GM12878 (cell line): ENCODE measurements around the gene RBM19. TPM values are rescaled to one million over a fixed set of nuclear protein-coding genes. Genes with fewer than 3 reads are reported as not detected.

Experiments
- ATAC-seq: fragments of 200-7000 bp; cut with Tn5 transposase; 3 replicates; pipeline ENCODE4 v1.9.1; 2020; ENCODE audit warnings: mild to moderate bottlenecking, moderate library complexity
- BruUV-seq: library from RNA; stranded (reverse); fragments of 400-500 nt; replicated peaks from 2 replicates; lab custom pipeline; 2021; lab: Mats Ljungman, UMichigan
- CTCF ChIA-PET: fragments of 300-600 bp; sonication (Branson Sonifier 250); formaldehyde crosslinking; extraction: SDS; loops from one replicate; lab custom pipeline; 2021; ENCODE audit warnings: inconsistent platforms; lab: Yijun Ruan, JAX
- POLR2A ChIA-PET: fragments of 350-600 bp; formaldehyde crosslinking; extraction: SDS; loops from one replicate; lab custom pipeline; 2021; ENCODE audit warnings: inconsistent platforms; lab: Charles Lee
- RAD21 ChIA-PET: fragments of 300-600 bp; sonication (Branson Sonifier 250); formaldehyde crosslinking; loops from one replicate; lab custom pipeline; 2023; ENCODE audit warnings: antibody characterized with exemption; ENCODE audit not compliant: unreplicated experiment; lab: Charles Lee
- SMC1A ChIA-PET: fragments of 300-600 bp; sonication (Branson Sonifier 250); formaldehyde crosslinking; loops from one replicate; lab custom pipeline; 2023; ENCODE audit not compliant: unreplicated experiment, uncharacterized antibody; lab: Charles Lee
- DNase-seq: peaks from one replicate; pipeline ENCODE4 v3.0.0-alpha.2; 2011; ENCODE audit warnings: low read depth, low spot score
- FAIRE-seq: peaks from 3 replicates; lab custom pipeline; 2011; peaks lifted over from hg19 to GRCh38; lab: Jason Lieb, UNC
- H2AFZ ChIP-seq: 2 replicates; pipeline ENCODE4 v1.6.0; 2011; ENCODE audit warnings: low read depth, low read length, control low read depth; ENCODE audit not compliant: control insufficient read depth
- H3K27ac ChIP-seq: 2 replicates; pipeline ENCODE4 v1.5.1; 2011; ENCODE audit warnings: control low read depth; ENCODE audit not compliant: control insufficient read depth, insufficient read depth
- H3K27me3 ChIP-seq, 2 experiments: replicated peaks in 1 of 2; 2 replicates each; pipeline versions ENCODE4 v1.6.0 to v1.6.1; 2011; ENCODE audit warnings: low read length in 1 of 2; ENCODE audit not compliant: control insufficient read depth in 2 of 2, insufficient read depth in 2 of 2
- H3K36me3 ChIP-seq, 2 experiments: 2 replicates each; pipeline ENCODE4 v1.5.1; 2011; ENCODE audit warnings: low read length in 1 of 2; ENCODE audit not compliant: control insufficient read depth in 2 of 2, insufficient read depth in 2 of 2
- H3K4me1 ChIP-seq: 2 replicates; pipeline ENCODE4 v1.6.1; 2011; ENCODE audit warnings: mild to moderate bottlenecking, low read length, moderate library complexity, mixed read lengths; ENCODE audit not compliant: control insufficient read depth, insufficient read depth
- H3K4me2 ChIP-seq: 2 replicates; pipeline ENCODE4 v1.6.0; 2011; ENCODE audit warnings: control low read depth; ENCODE audit not compliant: control insufficient read depth, insufficient read depth
- H3K4me3 ChIP-seq: fragments of 200-600 bp; sonication (generic); 2 replicates; pipeline ENCODE4 v1.5.1; 2016
- H3K79me2 ChIP-seq: 2 replicates; pipeline ENCODE4 v1.6.0; 2011; ENCODE audit warnings: low read length; ENCODE audit not compliant: control insufficient read depth, insufficient read depth
- H3K9ac ChIP-seq: 2 replicates; pipeline ENCODE4 v1.8.0; 2011; ENCODE audit warnings: low read length, control low read depth, mixed read lengths; ENCODE audit not compliant: control insufficient read depth, insufficient read depth
- H3K9me3 ChIP-seq: replicated peaks from 3 replicates; pipeline ENCODE4 v1.5.1; 2011; ENCODE audit warnings: mild to moderate bottlenecking, low read length; ENCODE audit not compliant: control insufficient read depth, insufficient read depth
- H4K20me1 ChIP-seq: 2 replicates; pipeline ENCODE4 v1.6.0; 2011; ENCODE audit not compliant: control insufficient read depth, insufficient read depth
- BACH1 ChIP-seq: fragments of 450-650 bp; IDR thresholded peaks from 2 replicates; pipeline ENCODE4 v1.6.1; 2017; ENCODE audit warnings: mild to moderate bottlenecking, borderline replicate concordance
- BRCA1 ChIP-seq: IDR thresholded peaks from 2 replicates; pipeline ENCODE4 v1.6.1; 2011; ENCODE audit warnings: low read depth, low read length, improper control_type of control experiment
- CBX5 ChIP-seq: sonication (generic); IDR thresholded peaks from 2 replicates; pipeline ENCODE4 v1.6.1; 2016; ENCODE audit warnings: low read depth, moderate library complexity, mild to moderate bottlenecking, inconsistent platforms
- HCFC1 ChIP-seq: fragments of 150-350 bp; IDR thresholded peaks from 2 replicates; pipeline ENCODE4 v1.6.1; 2014; ENCODE audit warnings: low read length
- HDGF ChIP-seq: fragments of 450-650 bp; IDR thresholded peaks from 2 replicates; pipeline ENCODE4 v1.6.1; 2016; ENCODE audit warnings: antibody characterized with exemption
- KDM1A ChIP-seq: fragments of 200-600 bp; sonication (generic); IDR thresholded peaks from 2 replicates; pipeline ENCODE4 v1.6.1; 2016; ENCODE audit warnings: borderline replicate concordance
- NFYA ChIP-seq: IDR thresholded peaks from 2 replicates; pipeline ENCODE4 v1.6.1; 2011; ENCODE audit warnings: low read depth, mild to moderate bottlenecking, low read length, improper control_type of control experiment, borderline replicate concordance
- POLR2AphosphoS5 ChIP-seq: IDR thresholded peaks from 2 replicates; pipeline ENCODE4 v1.6.1; 2011; ENCODE audit warnings: mild to moderate bottlenecking, low read length, inconsistent platforms
- SREBF1 ChIP-seq: IDR thresholded peaks from 2 replicates; pipeline ENCODE4 v1.6.1; 2012; ENCODE audit warnings: mild to moderate bottlenecking, low read length
- STAT3 ChIP-seq: IDR thresholded peaks from 2 replicates; pipeline ENCODE4 v1.6.1; 2011; ENCODE audit warnings: low read depth, low read length, improper control_type of control experiment
- TCF3 ChIP-seq: IDR thresholded peaks from 2 replicates; pipeline ENCODE4 v1.6.1; 2012; ENCODE audit warnings: low read depth, mild to moderate bottlenecking, low read length, borderline replicate concordance; ENCODE audit not compliant: insufficient read depth
- USF1 ChIP-seq: IDR thresholded peaks from 2 replicates; pipeline ENCODE4 v1.6.1; 2011; ENCODE audit warnings: borderline replicate concordance, low read depth, mild to moderate bottlenecking, moderate library complexity, mixed read lengths, low read length; ENCODE audit not compliant: insufficient read depth; ENCODE audit errors: extremely low read length
- YBX1 ChIP-seq: fragments of 450-650 bp; IDR thresholded peaks from 2 replicates; pipeline ENCODE4 v1.6.1; 2016; ENCODE audit warnings: antibody characterized with exemption
- ZBTB33 ChIP-seq: fragments of 450-650 bp; IDR thresholded peaks from 2 replicates; pipeline ENCODE4 v1.6.1; 2017; ENCODE audit warnings: mild to moderate bottlenecking
- ZNF24 ChIP-seq: fragments of 450-650 bp; IDR thresholded peaks from 2 replicates; pipeline ENCODE4 v1.6.1; 2017; ENCODE audit warnings: antibody characterized with exemption, mild to moderate bottlenecking
- WGBS: methylation state at CpG from one replicate; pipeline ENCODE4 v1.1.6; 2016; ENCODE audit warnings: low lambda C conversion rate; ENCODE audit not compliant: insufficient replicate concordance, insufficient coverage; ENCODE audit errors: missing lambda C conversion rate; 5-methylcytosine and 5-hydroxymethylcytosine counted together
- in situ Hi-C: fragments of 300-500 bp; cut with MboI; formaldehyde crosslinking; loops from 9 replicates; pipeline ENCODE4 v1.14.3; 2018; ENCODE audit warnings: mixed read lengths
- intact Hi-C: fragments of 100-400 bp; cut with micrococcal nuclease; formaldehyde crosslinking; loops from one replicate; pipeline ENCODE4 v1.14.2; 2022; ENCODE audit not compliant: unreplicated experiment
- polyA plus RNA-seq, 11 experiments: library from polyadenylated mRNA; depleted of rRNA in 4 of 11; unstranded in 6 of 11; stranded (reverse) in 5 of 11; fragments of >200 nt; fragmentation: Nextera tagmentation in 4 of 11; fragmentation: Illumina TruSeq in 1 of 11; extraction: Ambion mirVana in 4 of 11; extraction: Trizol in 1 of 11; gene quantifications; 1 replicate in 1 of 11; 2 replicates in 10 of 11; pipeline versions ENCODE4 v1.2.1 to v1.2.3, GENCODE V29; 2011 to 2016; ENCODE audit warnings: inconsistent platforms in 2 of 11, missing spikeins in 2 of 11, low read depth in 1 of 11
- total RNA-seq, 4 experiments: library from RNA; depleted of rRNA in 3 of 4; stranded (reverse); fragments of >200 nt in 3 of 4; fragmentation: Illumina TruSeq in 1 of 4; extraction: Trizol in 1 of 4; gene quantifications; 2 replicates each; pipeline versions ENCODE4 v1.2.1 to v1.2.3, GENCODE V29; 2013 to 2021

RBM19 gene
- total and polyA plus RNA-seq, 10 of the 15 experiments (the other 5 are each of a cell fraction or from before 2014, with no cell fraction given) = 4.2 to 42.9 (median 28.4) TPM

- in situ Hi-C loops = no loop called here
- FAIRE-seq = no peak
- POLR2A ChIA-PET = no interaction called here
- ATAC-seq = no peak
- Histone ChIP-seq H2AFZ (no peak overlapping the region), H3K36me3 (no peaks in the 10 kb centered on the region), H4K20me1 (no peaks in the 10 kb centered on the region), H3K9ac (no peak overlapping the region), H3K4me1 (no peaks in the 10 kb centered on the region), H3K27me3 (no peaks in the 10 kb centered on the region), H3K4me3 (no peak overlapping the region), H3K27ac (no peak overlapping the region), H3K9me3 (no peaks in the 10 kb centered on the region; the same call in 2 of the 3 replicates), H3K4me2 (no peak overlapping the region), H3K79me2 (no peaks in the 10 kb centered on the region)
- no peak for DNase-seq
- intact Hi-C loops = loop anchor here (5.0 kb wide), 1 partner anchor 126 kb away; no protein-coding TSS in a partner anchor
- SMC1A ChIA-PET = no interaction called here
- TF ChIP-seq BRCA1 (no peak), ZNF24 (no peak)
- BruUV-seq = no TSS peak
- RAD21 ChIA-PET = no interaction called here
- 20% methylated on average over 2 of the region's 2 CpGs for WGBS
- CTCF ChIA-PET = no interaction called here
These were observed 180.0 kb downstream of the RBM19 start for GRCh38 chr12:113786107-113786506.

GRCh38 chr12:113783811-113784210 is 182.3 kb downstream of the RBM19 start:
- Histone ChIP-seq H2AFZ (no peak overlapping the region), H3K4me3 (no peak overlapping the region), H3K27me3 (no peaks in the 10 kb centered on the region), H3K4me1 (no peaks in the 10 kb centered on the region), H3K9me3 (no peaks in the 10 kb centered on the region), H3K27ac (no peak overlapping the region), H3K79me2 (no peaks in the 10 kb centered on the region), H4K20me1 (no peaks in the 10 kb centered on the region), H3K9ac (no peak overlapping the region), H3K4me2 (no peak overlapping the region), H3K36me3 (no peaks in the 10 kb centered on the region)
- ChIA-PET POLR2A (no interaction called here), RAD21 (no interaction called here), CTCF (interaction anchor here (1.0 kb wide), 1 partner anchor 155 kb away, joined by 3 read pairs; no protein-coding TSS in a partner anchor), SMC1A (no interaction called here)
- 44% methylated on average over 5 of the region's 5 CpGs for WGBS
- DNase-seq (no peak), ATAC-seq (no peak), FAIRE-seq (no peak)
- BruUV-seq = no TSS peak
- intact Hi-C loops (no loop called here), in situ Hi-C loops (no loop called here)
- TF ChIP-seq BACH1 = no peak
- TF ChIP-seq ZBTB33 = no peak
- no peak for TF ChIP-seq CBX5
- no peak for TF ChIP-seq POLR2AphosphoS5
- no peak for TF ChIP-seq USF1
- TF ChIP-seq TCF3 = no peak
- no peak for TF ChIP-seq HCFC1
- no peak for TF ChIP-seq BRCA1
- no peak for TF ChIP-seq SREBF1
- TF ChIP-seq KDM1A = no peak
- no peak for TF ChIP-seq YBX1
- no peak for TF ChIP-seq NFYA
- no peak for TF ChIP-seq STAT3
- TF ChIP-seq HDGF = no peak
